Adrenal gland (tissue), 12 donors: ENCODE results near the gene AGPS. TPM values are rescaled to one million over a fixed set of nuclear protein-coding genes. Genes with fewer than 3 reads are reported as not detected.
"Not testable (repeated sequence)": the region's sequence is repeated elsewhere in the genome, so short reads cannot be mapped to it uniquely, and the experiment has no call there.

ENCODE experiments used
- DNase-seq, 7 donors: peaks; one replicate each; pipeline ENCODE4 v3.0.0-alpha.2; 2019 to 2020
- H3K27ac ChIP-seq, 5 donors: fragments of 200-600 bp; sonication (generic) in 4 of 5; 1 replicate in 3 of 5; 2 replicates in 2 of 5; pipeline versions ENCODE4 v1.5.1 to v1.8.0; 2016 to 2020; ENCODE audit warnings: mild to moderate bottlenecking in 1 of 5
- H3K27me3 ChIP-seq: fragments of 200-600 bp; 2 replicates; pipeline ENCODE4 v1.8.0; 2021
- H3K36me3 ChIP-seq, 2 donors: fragments of 200-600 bp; replicated peaks in 1 of 2; 1 replicate in 1 of 2; 2 replicates in 1 of 2; pipeline versions ENCODE4 v1.5.1 to v1.8.0; 2018 to 2022
- H3K4me1 ChIP-seq, 2 donors: fragments of 200-600 bp; replicated peaks in 1 of 2; 1 replicate in 1 of 2; 2 replicates in 1 of 2; pipeline versions ENCODE4 v1.5.1 to v1.8.0; 2018 to 2021
- H3K4me3 ChIP-seq, 4 donors: fragments of 200-600 bp; sonication (generic) in 3 of 4; one replicate each; pipeline ENCODE4 v1.5.1; 2016 to 2018
- H3K9me3 ChIP-seq, 3 donors: fragments of 200-600 bp; sonication (generic) in 1 of 3; replicated peaks in 1 of 3; 1 replicate in 2 of 3; 2 replicates in 1 of 3; pipeline versions ENCODE4 v1.5.1 to v1.8.0; 2016 to 2021
- POLR2A ChIP-seq, 2 donors: fragments of 450-650 bp; IDR thresholded peaks; one replicate each; pipeline ENCODE4 v1.6.1; 2017; ENCODE audit warnings: antibody characterized with exemption in 2 of 2, mild to moderate bottlenecking in 2 of 2, moderate library complexity in 1 of 2
- WGBS, 4 donors: extraction: QIAGEN DNeasy Blood & Tissue Kit in 2 of 4; methylation state at CpG; one replicate each; pipeline versions ENCODE4 v1.1.5 to v1.1.7; 2013 to 2017; 5-methylcytosine and 5-hydroxymethylcytosine counted together
- intact Hi-C, 2 donors: fragments of 100-400 bp; cut with DNase I; formaldehyde crosslinking; loops; one replicate each; pipeline versions ENCODE4 v1.14.1 to v1.15.0; 2022 to 2023
- polyA plus RNA-seq, 3 donors: library from polyadenylated mRNA; stranded (reverse); fragments of 200-250 nt in 2 of 3; fragments of 350-450 nt in 1 of 3; fragmentation: Illumina TruSeq in 1 of 3; extraction: RNeasy Lipid Tissue Mini Kit (QIAGEN cat#74804) in 1 of 3; gene quantifications; one replicate each; pipeline ENCODE4 v1.2.3, GENCODE V29; 2013 to 2014
- total RNA-seq, 9 donors: library from RNA; depleted of rRNA in 4 of 9; stranded (reverse); fragments of >200 nt in 4 of 9; fragments of 120-200 nt in 1 of 9; fragmentation: NEBNext Ultra II Directional in 1 of 9; extraction: Animal tissue kit (Norgen Biotek cat#: 25700) in 1 of 9; gene quantifications; one replicate each; pipeline versions ENCODE4 v1.1.0 to v1.2.4, GENCODE V29; 2013 to 2023
- TF ChIP-seq, protein P1 (sequence below), 6 experiments: fragments of 450-650 bp in 4 of 6; fragments of 200-600 bp in 2 of 6; sonication (generic) in 1 of 6; IDR thresholded peaks; 1 replicate in 5 of 6; 2 replicates in 1 of 6; pipeline versions ENCODE4 v1.5.1 to v1.8.0; 2016 to 2021; ENCODE audit warnings: antibody characterized with exemption in 6 of 6, mild to moderate bottlenecking in 2 of 6, moderate library complexity in 1 of 6
- donor health status: healthy with polysubstance abuse.
- donor health status: Bipolar disorder and iron deficiency.
- donor health status: DM: yes; HTN: yes; CAD: no.
- donor health status: DM: no; HTN: no; CAD: no.
- donor health status: DM: no; HTN: no; CAD: no.
- donor health status: DM: yes; HTN: yes; CAD: no.

Gene AGPS
- total and polyA plus RNA-seq, 12 donors = 3.8 to 43.1 (median 32.8) TPM

DNA sequence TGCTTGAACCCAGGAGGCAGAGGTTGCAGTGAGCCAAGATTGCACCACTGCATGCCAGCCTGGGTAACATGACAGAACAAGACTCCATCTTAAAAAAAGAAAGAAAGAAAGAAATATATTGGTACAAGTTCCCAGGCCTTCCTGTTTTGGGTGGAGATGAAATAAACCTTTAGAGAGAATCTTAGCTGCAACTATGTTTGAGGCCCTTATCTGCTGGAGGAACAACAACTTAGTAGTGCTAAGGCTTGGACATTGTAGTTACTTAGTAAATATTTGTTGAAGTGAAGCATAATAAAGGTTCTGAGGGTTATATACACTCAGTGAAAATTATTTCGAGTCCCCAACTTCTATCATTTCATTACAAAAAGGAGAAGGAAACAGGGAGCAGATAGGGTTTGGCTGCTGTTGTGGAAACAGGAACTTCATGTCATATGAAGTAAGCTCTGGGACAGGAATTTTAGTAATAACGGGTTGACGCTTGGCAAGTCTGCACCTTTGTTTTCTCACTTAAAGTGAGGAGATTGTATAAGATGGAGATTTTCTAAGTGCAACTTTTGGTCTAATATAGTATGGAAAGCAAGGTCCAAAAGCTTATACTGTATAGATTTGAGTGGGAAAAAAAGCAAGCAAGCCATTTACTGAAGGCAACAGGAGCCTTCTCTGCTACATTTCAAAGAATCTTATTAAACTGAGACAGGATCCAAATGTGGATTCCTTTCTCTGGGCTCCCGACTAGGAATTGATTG is 40.0 kb upstream of the AGPS start:
- 44 to 57% (median 53%) methylated on average over 4 of the region's 4 CpGs for WGBS, 4 donors
- Histone ChIP-seq H3K4me3 (no peak overlapping the region), H3K27ac (peak overlapping the region in 2 of 5 donors; percentile 60 to 62), H3K27me3 (no peaks in the 10 kb centered on the region), H3K4me1 (peaks cover 8 to 20% of the 10 kb centered on the region in 2 donors), H3K9me3 (no peaks in the 10 kb centered on the region), H3K36me3 (no peaks in the 10 kb centered on the region)
- intact Hi-C loops = no loop called here
- DNase-seq = no peak
- TF ChIP-seq, protein P1, sequence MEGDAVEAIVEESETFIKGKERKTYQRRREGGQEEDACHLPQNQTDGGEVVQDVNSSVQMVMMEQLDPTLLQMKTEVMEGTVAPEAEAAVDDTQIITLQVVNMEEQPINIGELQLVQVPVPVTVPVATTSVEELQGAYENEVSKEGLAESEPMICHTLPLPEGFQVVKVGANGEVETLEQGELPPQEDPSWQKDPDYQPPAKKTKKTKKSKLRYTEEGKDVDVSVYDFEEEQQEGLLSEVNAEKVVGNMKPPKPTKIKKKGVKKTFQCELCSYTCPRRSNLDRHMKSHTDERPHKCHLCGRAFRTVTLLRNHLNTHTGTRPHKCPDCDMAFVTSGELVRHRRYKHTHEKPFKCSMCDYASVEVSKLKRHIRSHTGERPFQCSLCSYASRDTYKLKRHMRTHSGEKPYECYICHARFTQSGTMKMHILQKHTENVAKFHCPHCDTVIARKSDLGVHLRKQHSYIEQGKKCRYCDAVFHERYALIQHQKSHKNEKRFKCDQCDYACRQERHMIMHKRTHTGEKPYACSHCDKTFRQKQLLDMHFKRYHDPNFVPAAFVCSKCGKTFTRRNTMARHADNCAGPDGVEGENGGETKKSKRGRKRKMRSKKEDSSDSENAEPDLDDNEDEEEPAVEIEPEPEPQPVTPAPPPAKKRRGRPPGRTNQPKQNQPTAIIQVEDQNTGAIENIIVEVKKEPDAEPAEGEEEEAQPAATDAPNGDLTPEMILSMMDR (IDR thresholded peaks at IDR 0.05) = no peak
- no peak for TF ChIP-seq POLR2A (IDR thresholded peaks at IDR 0.05)

DNA sequence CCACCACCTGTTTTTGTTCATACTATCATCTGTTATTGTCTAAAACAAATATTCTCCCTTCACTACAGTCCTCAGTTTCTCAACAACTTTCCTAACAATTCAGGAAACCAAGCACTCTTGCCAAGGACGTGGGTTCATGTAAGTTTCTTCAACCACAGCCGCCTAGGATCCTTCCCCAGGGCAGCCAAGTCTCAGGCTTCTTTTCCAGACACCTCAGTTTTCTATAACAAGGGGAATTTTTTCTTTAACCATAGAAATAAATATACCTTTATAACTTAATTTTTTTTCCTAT is 39.4 kb upstream of the AGPS start:
- intact Hi-C loops = no loop called here
- DNase-seq = no peak
- Histone ChIP-seq H3K27ac (peak overlapping the region in 2 of 5 donors; percentile 40 to 62), H3K4me3 (no peak overlapping the region), H3K4me1 (peaks cover 8 to 20% of the 10 kb centered on the region in 2 donors), H3K36me3 (no peaks in the 10 kb centered on the region), H3K9me3 (no peaks in the 10 kb centered on the region), H3K27me3 (no peaks in the 10 kb centered on the region)
- TF ChIP-seq, protein P1 (IDR thresholded peaks at IDR 0.05) = no peak
- TF ChIP-seq POLR2A (IDR thresholded peaks at IDR 0.05) = no peak
- WGBS, 4 donors = 51 to 58% (median 55%) methylated on average over 2 of the region's 2 CpGs

- H3K9me3 ChIP-seq, H3K27ac ChIP-seq, H3K27me3 ChIP-seq, H3K4me3 ChIP-seq, DNase-seq, intact Hi-C loops, H3K36me3 ChIP-seq: not testable (repeated sequence)
- peaks cover 8 to 20% of the 10 kb centered on the region in 2 donors for H3K4me1 ChIP-seq
- 94 to 98% (median 95%) methylated on average over 3 of the region's 3 CpGs for WGBS, 4 donors
Observed at GRCh38 chr2:177354541-177354940, 38.0 kb upstream of the AGPS start.

GRCh38 chr2:177355874-177356273 is 36.7 kb upstream of the AGPS start:
- intact Hi-C loops = no loop called here
- TF ChIP-seq, protein P1 (IDR thresholded peaks at IDR 0.05) = no peak
- Histone ChIP-seq H3K4me3 (no peak overlapping the region), H3K27ac (no peak overlapping the region), H3K9me3 (no peaks in the 10 kb centered on the region), H3K4me1 (peaks cover 8 to 20% of the 10 kb centered on the region in 2 donors), H3K36me3 (no peaks in the 10 kb centered on the region), H3K27me3 (no peaks in the 10 kb centered on the region)
- WGBS, 4 donors = 67 to 92% (median 79%) methylated on average over 2 of the region's 2 CpGs
- no peak for DNase-seq
